IMR-90 (cell line): Measurements from ENCODE around the gene MYDGF. TPM values are rescaled to one million over a fixed set of nuclear protein-coding genes. Genes with fewer than 3 reads are reported as not detected.
A peak's percentile ranks its signal among the peaks of the same experiment; 100 is the strongest.

ENCODE experiments used
- ATAC-seq: fragments of 200-7000 bp; cut with Tn5 transposase; 2 replicates; pipeline ENCODE4 v1.9.1; 2020; ENCODE audit warnings: low read depth, mild to moderate bottlenecking, moderate library complexity
- BruUV-seq: library from RNA; stranded (reverse); fragments of 400-500 nt; replicated peaks from 2 replicates; lab custom pipeline; 2021; lab: Mats Ljungman, UMichigan
- CTCF ChIA-PET: fragments of 300-600 bp; formaldehyde crosslinking; extraction: SDS; loops from one replicate; lab custom pipeline; 2021; ENCODE audit warnings: antibody characterized with exemption; lab: Yijun Ruan, JAX
- POLR2A ChIA-PET: fragments of 300-600 bp; sonication (Branson Sonifier 250); formaldehyde crosslinking; loops from one replicate; lab custom pipeline; 2022; ENCODE audit warnings: antibody characterized with exemption; ENCODE audit not compliant: unreplicated experiment; lab: Charles Lee
- DNase-seq: peaks from one replicate; pipeline ENCODE4 v3.0.0; 2013
- H2AFZ ChIP-seq: replicated peaks from 2 replicates; pipeline ENCODE3; 2013; ENCODE audit warnings: low read length, mild to moderate bottlenecking; ENCODE audit not compliant: poor library complexity
- H2AK5ac ChIP-seq: 2 replicates; pipeline ENCODE4 v1.6.1; 2013; ENCODE audit warnings: low read depth, low read length, inconsistent platforms
- H2AK9ac ChIP-seq: replicated peaks from 2 replicates; pipeline ENCODE3; 2013; ENCODE audit warnings: mild to moderate bottlenecking, low read depth, low read length, moderate library complexity; ENCODE audit not compliant: poor library complexity
- H2BK120ac ChIP-seq: 2 replicates; pipeline ENCODE4 v1.6.1; 2013; ENCODE audit warnings: low read depth, low read length, inconsistent platforms
- H2BK15ac ChIP-seq: 3 replicates; pipeline ENCODE4 v1.6.1; 2013; ENCODE audit warnings: low read depth, low read length, inconsistent platforms
- H2BK20ac ChIP-seq: 2 replicates; pipeline ENCODE4 v1.6.1; 2013; ENCODE audit warnings: low read depth, mild to moderate bottlenecking, inconsistent platforms, low read length, moderate library complexity
- H2BK5ac ChIP-seq: 2 replicates; pipeline ENCODE4 v1.6.1; 2013; ENCODE audit warnings: mild to moderate bottlenecking, low read depth, low read length, inconsistent platforms; ENCODE audit not compliant: poor library complexity, severe bottlenecking
- H3K14ac ChIP-seq: replicated peaks from 2 replicates; pipeline ENCODE4 v1.6.1; 2013; ENCODE audit warnings: low read depth, low read length, inconsistent platforms
- H3K18ac ChIP-seq: 2 replicates; pipeline ENCODE4 v1.6.1; 2013; ENCODE audit warnings: low read depth, low read length, control low read depth
- H3K23ac ChIP-seq: 2 replicates; pipeline ENCODE4 v1.6.1; 2013; ENCODE audit warnings: low read depth, low read length, inconsistent platforms
- H3K27ac ChIP-seq: 2 replicates; pipeline ENCODE4 v1.5.1; 2013; ENCODE audit warnings: mild to moderate bottlenecking, control low read depth, low read length; ENCODE audit not compliant: insufficient read depth
- H3K27me3 ChIP-seq: 2 replicates; pipeline ENCODE4 v1.6.1; 2013; ENCODE audit warnings: low read length; ENCODE audit not compliant: control insufficient read depth, insufficient read depth
- H3K36me3 ChIP-seq: 2 replicates; pipeline ENCODE4 v1.6.1; 2013; ENCODE audit warnings: low read length, mixed read lengths; ENCODE audit not compliant: control insufficient read depth, insufficient read depth
- H3K4ac ChIP-seq: 2 replicates; pipeline ENCODE4 v1.6.1; 2013; ENCODE audit warnings: low read depth, low read length, inconsistent platforms
- H3K4me1 ChIP-seq: 2 replicates; pipeline ENCODE4 v1.6.1; 2013; ENCODE audit warnings: low read length, mixed read lengths; ENCODE audit not compliant: control insufficient read depth, insufficient read depth
- H3K4me2 ChIP-seq: 2 replicates; pipeline ENCODE4 v1.6.1; 2013; ENCODE audit warnings: low read depth, mild to moderate bottlenecking, control low read depth, low read length, moderate library complexity
- H3K4me3 ChIP-seq: 2 replicates; pipeline ENCODE4 v1.5.1; 2013; ENCODE audit warnings: low read depth, mild to moderate bottlenecking, control low read depth, low read length, moderate library complexity; ENCODE audit not compliant: insufficient read depth
- H3K56ac ChIP-seq: 2 replicates; pipeline ENCODE4 v1.6.1; 2013; ENCODE audit warnings: low read length, inconsistent platforms; ENCODE audit not compliant: insufficient read depth; ENCODE audit errors: extremely low read depth
- H3K79me1 ChIP-seq, 2 experiments: 2 replicates each; pipeline ENCODE4 v1.6.1; 2013; ENCODE audit warnings: low read length in 2 of 2, inconsistent platforms in 1 of 2, low read depth in 1 of 2
- H3K9ac ChIP-seq: 2 replicates; pipeline ENCODE4 v1.6.1; 2013; ENCODE audit warnings: low read depth, low read length, control low read depth
- H3K9me1 ChIP-seq: 2 replicates; pipeline ENCODE4 v1.6.1; 2013; ENCODE audit warnings: low read length, inconsistent platforms; ENCODE audit not compliant: insufficient read depth
- H3K9me3 ChIP-seq: 2 replicates; pipeline ENCODE4 v1.6.1; 2013; ENCODE audit warnings: low read length; ENCODE audit not compliant: control insufficient read depth, insufficient read depth
- H4K20me1 ChIP-seq: 2 replicates; pipeline ENCODE4 v1.6.1; 2013; ENCODE audit warnings: low read length, inconsistent platforms; ENCODE audit not compliant: insufficient read depth
- H4K5ac ChIP-seq: 2 replicates; pipeline ENCODE4 v1.6.1; 2013; ENCODE audit warnings: mild to moderate bottlenecking, low read depth, low read length, control low read depth
- H4K8ac ChIP-seq, 2 experiments: 2 replicates each; pipeline ENCODE4 v1.6.1; 2013; ENCODE audit warnings: low read depth in 2 of 2, low read length in 2 of 2, control low read depth in 1 of 2, inconsistent platforms in 1 of 2
- H4K91ac ChIP-seq: 2 replicates; pipeline ENCODE4 v1.6.1; 2013; ENCODE audit warnings: low read depth, low read length, inconsistent platforms; ENCODE audit not compliant: insufficient read depth
- CTCF ChIP-seq: conservative IDR thresholded peaks from 2 replicates; pipeline ENCODE4 v1.5.1; 2012; ENCODE audit warnings: mild to moderate bottlenecking, low read depth, low read length, improper control_type of control experiment
- FOS ChIP-seq: fragments of 150-350 bp; IDR thresholded peaks from 2 replicates; pipeline ENCODE4 v1.6.1; 2016; ENCODE audit warnings: low read depth, low read length
- RAD21 ChIP-seq: IDR thresholded peaks from 2 replicates; pipeline ENCODE4 v1.6.1; 2012; ENCODE audit warnings: low read length, improper control_type of control experiment
- SMC3 ChIP-seq: fragments of 150-350 bp; IDR thresholded peaks from 2 replicates; pipeline ENCODE4 v1.6.1; 2016; ENCODE audit warnings: low read depth, mild to moderate bottlenecking, antibody characterized with exemption, low read length, moderate library complexity
- WGBS, 2 experiments: methylation state at CpG; one replicate each; pipeline versions ENCODE4 v1.1.5 to v1.1.7; 2013; ENCODE audit warnings: missing lambda C conversion rate in 2 of 2; ENCODE audit not compliant: insufficient read length in 1 of 2; ENCODE audit errors: extremely low coverage in 2 of 2; 5-methylcytosine and 5-hydroxymethylcytosine counted together
- dilution Hi-C: fragments of 300-500 bp; cut with HindIII; formaldehyde crosslinking; loops from one replicate; pipeline ENCODE4 v1.14.3; 2018; ENCODE audit warnings: low sequenced_read_pairs; ENCODE audit not compliant: unreplicated experiment
- in situ Hi-C: fragments of 300-500 bp; cut with MboI; formaldehyde crosslinking; loops from 3 replicates; pipeline ENCODE4 v1.14.3; 2019; ENCODE audit warnings: low sequenced_read_pairs, inconsistent platforms, mixed read lengths
- intact Hi-C: fragments of 100-400 bp; cut with micrococcal nuclease; formaldehyde crosslinking; loops from 2 replicates; pipeline ENCODE4 v1.10.0; 2022
- polyA plus RNA-seq, 3 experiments: library from polyadenylated mRNA; depleted of rRNA; stranded (reverse); fragments of >200 nt; gene quantifications; 2 replicates each; pipeline ENCODE4 v1.2.3, GENCODE V29; 2012; ENCODE audit warnings: low replicate concordance in 1 of 3
- total RNA-seq: library from RNA; depleted of rRNA; stranded (reverse); fragments of >200 nt; gene quantifications from 2 replicates; pipeline ENCODE4 v1.2.3, GENCODE V29; 2012

MYDGF gene
- total and polyA plus RNA-seq, 2 of the 4 experiments (the other 2 are of a cell fraction), result 203 to 310 TPM

- Histone ChIP-seq H3K79me1 (peaks cover 14 to 19% of the 10 kb centered on the region in 2 experiments), H3K4me1 (peaks cover 21% of the 10 kb centered on the region), H2BK15ac (peak overlapping the region; percentile 79; the same call in 2 of the 3 replicates), H2BK120ac (peak overlapping the region; percentile 87), H4K91ac (peak overlapping the region; percentile 92), H4K20me1 (no peaks in the 10 kb centered on the region), H3K4ac (peak overlapping the region; percentile 95), H3K9ac (peak overlapping the region; percentile 73), H3K27me3 (no peaks in the 10 kb centered on the region), H3K9me1 (peaks cover 6% of the 10 kb centered on the region), H3K27ac (peak overlapping the region; percentile 73), H2AK9ac (peak overlapping the region; percentile 74), H3K23ac (peak overlapping the region; percentile 46; the same call in 1 of the 2 replicates), H3K14ac (peak overlapping the region; percentile 90), H2AFZ (peak overlapping the region; percentile 98), H3K4me2 (peak overlapping the region; percentile 90), H2BK5ac (peak overlapping the region; percentile 56), H4K8ac (peak overlapping the region; percentile 87 to 97), H3K4me3 (peak overlapping the region; percentile 48), H4K5ac (peak overlapping the region; percentile 90), H2AK5ac (peak overlapping the region; percentile 67), H3K18ac (peak overlapping the region; percentile 55), H2BK20ac (peak overlapping the region; percentile 70; the same call in 1 of the 2 replicates), H3K56ac (peak overlapping the region; percentile 29; the same call in 1 of the 2 replicates), H3K36me3 (no peaks in the 10 kb centered on the region), H3K9me3 (no peaks in the 10 kb centered on the region)
- BruUV-seq, result no TSS peak
- TF ChIP-seq CTCF, result peak; percentile 87
- peak; percentile 84 for TF ChIP-seq RAD21
- no peak for TF ChIP-seq FOS
- peak; percentile 58 for TF ChIP-seq SMC3
- dilution Hi-C loops, result no loop called here
- ATAC-seq, result peak; percentile 43
- POLR2A ChIA-PET, result no interaction called here
- in situ Hi-C loops, result loop anchor here (5.0 kb wide), 1 partner anchor 59 kb away; no protein-coding TSS in a partner anchor
- peak; percentile 34 for DNase-seq
- WGBS, 2 experiments, result 0% methylated on average over 19 of the region's 43 CpGs; no CpG with 5 or more reads in 1 of the 2 experiments
- intact Hi-C loops, result loop anchor here (1.0 to 5.0 kb wide), 3 partner anchors 60 to 164 kb away; partner anchors contain the start of genes HDGFL2 and SEMA6B
- CTCF ChIA-PET, result interaction anchor here (0.5 to 1.4 kb wide), 9 partner anchors 31 to 496 kb away, joined by 3 to 11 read pairs (median 3); no protein-coding TSS in a partner anchor
Measured at GRCh38 chr19:4636151-4636717, 33.9 kb downstream of the MYDGF start.
